HFF-Myc (cell line): ENCODE results near the gene LRFN2.

Experiments used
- DNase-seq: peaks from one replicate; pipeline ENCODE4 v3.0.0-alpha.2; 2011; ENCODE audit warnings: low read depth; ENCODE audit errors: extremely low read depth
- H3K4me3 ChIP-seq: replicated peaks from 2 replicates; pipeline ENCODE4 v1.5.1; 2011; ENCODE audit warnings: low read depth, mild to moderate bottlenecking, control low read depth, low read length
- CTCF ChIP-seq: IDR thresholded peaks from 2 replicates; pipeline ENCODE4 v1.5.1; 2012; ENCODE audit warnings: mild to moderate bottlenecking, low read depth, low read length, control low read depth; ENCODE audit errors: missing control alignments

The LRFN2 gene

GRCh38 chr6:40536442-40536841 lies 50.7 kb downstream of the LRFN2 start:
- no peak overlapping the region for H3K4me3 ChIP-seq
- no peak for DNase-seq
- peak; percentile 28 for TF ChIP-seq CTCF

GRCh38 chr6:40535819-40536380 lies 51.3 kb downstream of the LRFN2 start:
- no peak for TF ChIP-seq CTCF
- H3K4me3 ChIP-seq = no peak overlapping the region

GRCh38 chr6:40535110-40535818 lies 51.9 kb downstream of the LRFN2 start:
- TF ChIP-seq CTCF = no peak
- H3K4me3 ChIP-seq = no peak overlapping the region
- DNase-seq = no peak

More at GRCh38 chr6:40535819-40536380, 51.3 kb downstream of the LRFN2 start:
- DNase-seq = no peak

- DNase-seq = no peak
- no peak overlapping the region for H3K4me3 ChIP-seq
- TF ChIP-seq CTCF = no peak
Measured at GRCh38 chr6:40532349-40533000, 54.7 kb downstream of the LRFN2 start.

GRCh38 chr6:40529919-40530318 lies 57.2 kb downstream of the LRFN2 start:
- no peak overlapping the region for H3K4me3 ChIP-seq
- DNase-seq = no peak
- no peak for TF ChIP-seq CTCF

- no peak overlapping the region for H3K4me3 ChIP-seq
- DNase-seq = no peak
- TF ChIP-seq CTCF = no peak
Measured at GRCh38 chr6:40529040-40529439, 58.1 kb downstream of the LRFN2 start.
